ENCODE data around the gene CCDC183.
"Not testable (repeated sequence)": the region's sequence is repeated elsewhere in the genome, so short reads cannot be mapped to it uniquely, and the experiment has no call there.

Gene CCDC183

GRCh38 chr9:136790640-136791515, 5.3 kb upstream of the CCDC183 start, which contains the start of gene TMEM141:
Gene TMEM141 (plus strand): TSS chr9:136791344. CDS start chr9:136791371, 27 bp downstream.
- Histone ChIP-seq H3K27me3 (0 out of 2 replicates have a peak, but pooled peaks cover 3% of the 10 kb centered on the region), H3K4me1 (peaks cover 82% of the 10 kb centered on the region), H3K4me3 (peak within 1 kb of the TSS; percentile 82), H3K9me3 (no peaks in the 10 kb centered on the region), H3K27ac (peak within 1 kb of the TSS; percentile 91), H3K36me3 (peaks cover 21% of the 10 kb centered on the region; the same call in 1 of the 2 replicates), H3K4me2 (peak within 1 kb of the TSS; percentile 97), H3K9ac (peak within 1 kb of the TSS; percentile 90), H4K20me1 (peaks cover 17% of the 10 kb centered on the region)
- no peak for TF ChIP-seq Cebpa-rat (IDR thresholded peaks at IDR 0.05)

GRCh38 chr9:136791516-136792276, 4.4 kb upstream of the CCDC183 start:
- H4K20me1 ChIP-seq, result peaks cover 17% of the 10 kb centered on the region
- H3K27ac ChIP-seq, result peak overlapping the region; percentile 91
- H3K4me3 ChIP-seq, result peak overlapping the region; percentile 82
- H3K9ac ChIP-seq, result peak overlapping the region; percentile 90
- H3K27me3 ChIP-seq, result no peaks in the 10 kb centered on the region
- peak overlapping the region; percentile 97 for H3K4me2 ChIP-seq
- no peaks in the 10 kb centered on the region for H3K9me3 ChIP-seq
- TF ChIP-seq Cebpa-rat (IDR thresholded peaks at IDR 0.05), result no peak
- peaks cover 82% of the 10 kb centered on the region for H3K4me1 ChIP-seq
- peaks cover 21% of the 10 kb centered on the region; the same call in 1 of the 2 replicates for H3K36me3 ChIP-seq

GRCh38 chr9:136792321-136793085, 3.6 kb upstream of the CCDC183 start:
- H3K27me3 ChIP-seq, result no peaks in the 10 kb centered on the region
- H3K27ac ChIP-seq, result 0 out of 2 replicates have a peak overlapping the region, but pooled peaks have one; percentile 91
- peaks cover 17% of the 10 kb centered on the region for H4K20me1 ChIP-seq
- peak overlapping the region; percentile 82 for H3K4me3 ChIP-seq
- H3K36me3 ChIP-seq, result peaks cover 21% of the 10 kb centered on the region; the same call in 1 of the 2 replicates
- peaks cover 84% of the 10 kb centered on the region for H3K4me1 ChIP-seq
- peak overlapping the region; percentile 97 for H3K4me2 ChIP-seq
- peak overlapping the region; percentile 90; the same call in 1 of the 2 replicates for H3K9ac ChIP-seq
- TF ChIP-seq Cebpa-rat (IDR thresholded peaks at IDR 0.05), result no peak
- H3K9me3 ChIP-seq, result no peaks in the 10 kb centered on the region

GRCh38 chr9:136793086-136793946, 2.8 kb upstream of the CCDC183 start:
- Histone ChIP-seq H3K27ac (no peak overlapping the region), H3K9me3 (no peaks in the 10 kb centered on the region), H3K9ac (no peak overlapping the region; the same call in 1 of the 2 replicates), H3K36me3 (peaks cover 21% of the 10 kb centered on the region; the same call in 1 of the 2 replicates), H3K4me1 (peaks cover 76% of the 10 kb centered on the region), H4K20me1 (peaks cover 17% of the 10 kb centered on the region), H3K4me3 (no peak overlapping the region), H3K27me3 (no peaks in the 10 kb centered on the region), H3K4me2 (0 out of 2 replicates have a peak overlapping the region, but pooled peaks have one; percentile 3)
- no peak for TF ChIP-seq Cebpa-rat (IDR thresholded peaks at IDR 0.05)

GRCh38 chr9:136794281-136794999, 1.7 kb upstream of the CCDC183 start:
- Histone ChIP-seq H3K4me3 (no peak overlapping the region), H3K9me3 (no peaks in the 10 kb centered on the region), H3K4me1 (peaks cover 74% of the 10 kb centered on the region), H4K20me1 (peaks cover 23% of the 10 kb centered on the region), H3K9ac (no peak overlapping the region; the same call in 1 of the 2 replicates), H3K36me3 (peaks cover 21% of the 10 kb centered on the region; the same call in 1 of the 2 replicates), H3K27me3 (peaks cover 7% of the 10 kb centered on the region), H3K27ac (no peak overlapping the region), H3K4me2 (no peak overlapping the region)
- no peak for TF ChIP-seq Cebpa-rat (IDR thresholded peaks at IDR 0.05)

GRCh38 chr9:136795000-136795348, 1.2 kb upstream of the CCDC183 start:
- Histone ChIP-seq H3K4me3 (no peak overlapping the region), H3K36me3 (peaks cover 21% of the 10 kb centered on the region; the same call in 1 of the 2 replicates), H3K4me2 (0 out of 2 replicates have a peak overlapping the region, but pooled peaks have one; percentile 73), H3K4me1 (peaks cover 75% of the 10 kb centered on the region), H3K9me3 (no peaks in the 10 kb centered on the region), H3K27me3 (peaks cover 8% of the 10 kb centered on the region), H4K20me1 (peaks cover 23% of the 10 kb centered on the region), H3K9ac (no peak overlapping the region; the same call in 1 of the 2 replicates), H3K27ac (no peak overlapping the region)
- no peak for TF ChIP-seq Cebpa-rat (IDR thresholded peaks at IDR 0.05)

GRCh38 chr9:136796775-136797347, 723 bp downstream of the CCDC183 start:
- Histone ChIP-seq H3K4me1 (peaks cover 79% of the 10 kb centered on the region), H3K36me3 (peaks cover 21% of the 10 kb centered on the region; the same call in 1 of the 2 replicates), H3K4me2 (peak overlapping the region; percentile 73), H4K20me1 (peaks cover 27% of the 10 kb centered on the region)
- H3K27ac ChIP-seq, H3K27me3 ChIP-seq, H3K9ac ChIP-seq, H3K4me3 ChIP-seq, H3K9me3 ChIP-seq: not testable (repeated sequence)

- H3K9ac ChIP-seq, result no peak overlapping the region
- TF ChIP-seq Cebpa-rat (IDR thresholded peaks at IDR 0.05), result no peak
- H3K9me3 ChIP-seq, result no peaks in the 10 kb centered on the region
- no peak overlapping the region for H3K4me3 ChIP-seq
- peaks cover 8% of the 10 kb centered on the region for H3K27me3 ChIP-seq
- H4K20me1 ChIP-seq, result peaks cover 10% of the 10 kb centered on the region
- H3K36me3 ChIP-seq, result peaks cover 13% of the 10 kb centered on the region; the same call in 1 of the 2 replicates
- H3K4me1 ChIP-seq, result peaks cover 67% of the 10 kb centered on the region
- H3K27ac ChIP-seq, result no peak overlapping the region
- peak overlapping the region; percentile 92 for H3K4me2 ChIP-seq
Measured at GRCh38 chr9:136798708-136799078, 2.6 kb downstream of the CCDC183 start.

All from BLaER1 (cell line).